HPDE6-E6E7 (cell line): ENCODE data around the gene FOXC1.

Experiments used
- DNase-seq: peaks from one replicate; pipeline ENCODE4 v3.0.0; 2011; ENCODE audit warnings: missing footprints; ENCODE audit errors: extremely low spot score

The FOXC1 gene

GRCh38 chr6:1643830-1644445, 34.2 kb downstream of the FOXC1 start:
- no peak for DNase-seq

- DNase-seq, result no peak
These were observed 34.9 kb downstream of the FOXC1 start for GRCh38 chr6:1644516-1645060.

GRCh38 chr6:1645466-1646185, 35.9 kb downstream of the FOXC1 start:
- no peak for DNase-seq

GRCh38 chr6:1651362-1651761, 41.6 kb downstream of the FOXC1 start:
- no peak for DNase-seq

- DNase-seq, result no peak
These were observed 43.1 kb downstream of the FOXC1 start for GRCh38 chr6:1652842-1653241.

GRCh38 chr6:1654054-1654453, 44.3 kb downstream of the FOXC1 start:
- no peak for DNase-seq

- DNase-seq, result no peak
These were observed 47.5 kb downstream of the FOXC1 start for GRCh38 chr6:1657116-1657770.

GRCh38 chr6:1657771-1658165, 48.1 kb downstream of the FOXC1 start:
- DNase-seq, result no peak

GRCh38 chr6:1658212-1659005, 48.7 kb downstream of the FOXC1 start:
- DNase-seq, result no peak

- DNase-seq, result no peak
These were observed 50.1 kb downstream of the FOXC1 start for GRCh38 chr6:1659816-1660215.

GRCh38 chr6:1662534-1662933, 52.8 kb downstream of the FOXC1 start:
- DNase-seq, result no peak
